Large intestine (tissue), 3 donors: ENCODE results near the gene LDB2. TPM values are rescaled to one million over a fixed set of nuclear protein-coding genes. Genes with fewer than 3 reads are reported as not detected.

ENCODE experiments used
- DNase-seq, 2 donors: peaks; one replicate each; pipeline versions ENCODE4 v3.0.0 to v3.0.0-alpha.2; 2013
- H3K27ac ChIP-seq: one replicate; pipeline ENCODE4 v1.5.1; 2013; ENCODE audit warnings: low read length
- H3K27me3 ChIP-seq: 2 replicates; pipeline ENCODE4 v1.6.1; 2013; ENCODE audit warnings: low read length; ENCODE audit not compliant: control insufficient read depth, insufficient read depth
- H3K36me3 ChIP-seq: 2 replicates; pipeline ENCODE4 v1.6.1; 2013; ENCODE audit warnings: low read length; ENCODE audit not compliant: control insufficient read depth, insufficient read depth
- H3K4me1 ChIP-seq: one replicate; pipeline ENCODE4 v1.6.1; 2013; ENCODE audit warnings: low read length; ENCODE audit not compliant: control insufficient read depth, insufficient read depth
- H3K4me3 ChIP-seq: one replicate; pipeline ENCODE4 v1.5.1; 2013; ENCODE audit warnings: low read length
- H3K9me3 ChIP-seq: one replicate; pipeline ENCODE4 v1.6.1; 2013; ENCODE audit warnings: mild to moderate bottlenecking, low read depth, low read length, moderate library complexity; ENCODE audit not compliant: control insufficient read depth
- WGBS: methylation state at CpG from one replicate; pipeline ENCODE4 v1.1.5; 2013; ENCODE audit warnings: low lambda C conversion rate; ENCODE audit not compliant: insufficient coverage; 5-methylcytosine and 5-hydroxymethylcytosine counted together
- polyA plus RNA-seq: library from polyadenylated mRNA; unstranded; fragments of 120-200 nt; gene quantifications from one replicate; pipeline ENCODE4 v1.2.1, GENCODE V29; 2013

The LDB2 gene
- polyA plus RNA-seq, 1 donor, result 17.2 TPM

DNA sequence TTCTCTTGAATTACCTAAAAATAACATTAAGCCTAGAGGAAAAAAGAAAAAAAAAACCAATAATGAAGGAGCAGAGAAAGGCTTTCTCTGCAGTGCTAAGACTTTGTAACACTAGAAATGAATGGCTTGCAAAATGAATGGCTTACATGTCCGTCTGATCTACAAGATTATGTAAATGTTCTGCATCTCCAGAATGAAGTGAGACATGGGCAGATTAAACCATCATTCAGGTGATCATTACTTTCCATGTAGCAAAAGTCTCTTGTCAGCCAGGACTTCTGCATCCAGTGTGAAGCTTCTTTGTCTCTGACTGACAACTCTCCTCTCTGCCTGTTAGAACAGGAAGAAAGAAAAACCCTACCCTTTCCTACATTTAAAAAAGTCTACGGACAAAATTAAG, 304.3 kb downstream of the LDB2 start:
- no peaks in the 10 kb centered on the region for H3K36me3 ChIP-seq
- no peaks in the 10 kb centered on the region for H3K9me3 ChIP-seq
- H3K27ac ChIP-seq, result no peak overlapping the region
- DNase-seq, result no peak
- WGBS, result 100% methylated on average over 1 of the region's 2 CpGs
- no peaks in the 10 kb centered on the region for H3K4me1 ChIP-seq
- H3K4me3 ChIP-seq, result no peak overlapping the region
- H3K27me3 ChIP-seq, result no peaks in the 10 kb centered on the region

DNA sequence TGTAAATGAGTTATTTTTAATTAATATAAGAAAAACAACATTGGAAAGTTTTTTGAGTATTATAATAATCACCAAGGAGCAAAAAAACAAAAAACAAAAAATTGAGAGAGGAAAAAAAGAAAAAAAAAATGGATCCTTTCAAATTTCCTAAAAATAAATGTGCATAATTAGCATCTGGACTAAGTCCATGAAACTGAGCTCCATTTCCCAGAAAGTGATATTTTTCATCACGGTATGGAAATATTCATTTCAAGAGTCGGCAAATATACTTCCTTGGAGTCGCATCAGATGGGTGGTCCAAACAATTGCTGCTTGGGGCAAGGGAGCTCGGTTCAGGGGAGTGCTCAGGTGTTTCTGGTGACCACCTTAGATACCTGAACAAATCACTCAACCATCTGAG, 305.1 kb downstream of the LDB2 start:
- H3K4me3 ChIP-seq, result no peak overlapping the region
- WGBS, result no CpG with 5 or more reads among the region's 4 CpGs
- no peaks in the 10 kb centered on the region for H3K36me3 ChIP-seq
- no peaks in the 10 kb centered on the region for H3K27me3 ChIP-seq
- no peaks in the 10 kb centered on the region for H3K4me1 ChIP-seq
- no peak for DNase-seq
- H3K27ac ChIP-seq, result no peak overlapping the region
- H3K9me3 ChIP-seq, result no peaks in the 10 kb centered on the region

DNA sequence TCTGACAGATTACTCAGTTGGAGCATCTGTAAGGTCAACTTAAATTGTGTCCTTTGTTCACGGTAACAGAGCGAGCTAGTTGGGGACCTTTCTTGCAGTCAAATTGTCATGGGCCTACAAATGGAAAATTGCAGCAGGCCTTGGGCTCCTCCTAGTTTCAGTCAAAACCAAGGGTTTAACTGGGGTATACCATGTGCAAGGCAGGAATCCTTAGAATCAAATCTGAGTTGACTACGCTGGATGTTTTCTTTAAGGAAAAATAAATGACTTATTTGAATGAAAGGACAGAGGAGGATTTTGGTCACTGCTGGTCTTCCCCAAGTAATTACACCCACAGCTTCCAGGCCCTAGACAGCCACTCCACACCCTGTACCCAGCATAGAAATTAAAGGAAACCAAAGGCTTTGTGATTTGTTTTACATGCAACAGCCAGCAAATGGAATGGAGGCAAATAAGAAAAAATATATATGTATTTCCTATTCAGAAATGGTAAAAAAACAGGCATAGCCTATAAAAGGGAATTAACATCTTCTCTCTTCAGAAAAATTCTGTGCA, 307.1 kb downstream of the LDB2 start:
- WGBS, result no CpG with 5 or more reads among the region's 3 CpGs
- no peaks in the 10 kb centered on the region for H3K4me1 ChIP-seq

GRCh38 chr4:16590797-16591196, 307.6 kb downstream of the LDB2 start:
- Histone ChIP-seq H3K9me3 (no peaks in the 10 kb centered on the region), H3K36me3 (no peaks in the 10 kb centered on the region), H3K4me1 (no peaks in the 10 kb centered on the region), H3K27ac (no peak overlapping the region), H3K27me3 (no peaks in the 10 kb centered on the region), H3K4me3 (no peak overlapping the region)
- no peak for DNase-seq
- 80% methylated on average over 1 of the region's 4 CpGs for whole genome bisulfite sequencing

More for the DNA sequence above, 307.1 kb downstream of the LDB2 start:
- Histone ChIP-seq H3K27me3 (no peaks in the 10 kb centered on the region), H3K36me3 (no peaks in the 10 kb centered on the region), H3K27ac (peak overlapping the region; percentile 9), H3K4me3 (no peak overlapping the region), H3K9me3 (no peaks in the 10 kb centered on the region)
- no peak for DNase-seq

GRCh38 chr4:16588651-16589050, 309.8 kb downstream of the LDB2 start:
- DNase-seq, result no peak
- no CpG with 5 or more reads among the region's 6 CpGs for WGBS
- Histone ChIP-seq H3K4me1 (no peaks in the 10 kb centered on the region), H3K4me3 (no peak overlapping the region), H3K9me3 (no peaks in the 10 kb centered on the region), H3K27ac (no peak overlapping the region), H3K36me3 (no peaks in the 10 kb centered on the region), H3K27me3 (no peaks in the 10 kb centered on the region)

- Histone ChIP-seq H3K4me1 (no peaks in the 10 kb centered on the region), H3K27ac (no peak overlapping the region), H3K27me3 (no peaks in the 10 kb centered on the region), H3K36me3 (no peaks in the 10 kb centered on the region), H3K4me3 (no peak overlapping the region), H3K9me3 (no peaks in the 10 kb centered on the region)
- DNase-seq, result no peak
- 83% methylated on average over 1 of the region's 1 CpG for WGBS
Observed at GRCh38 chr4:16588149-16588548, 310.3 kb downstream of the LDB2 start.

DNA sequence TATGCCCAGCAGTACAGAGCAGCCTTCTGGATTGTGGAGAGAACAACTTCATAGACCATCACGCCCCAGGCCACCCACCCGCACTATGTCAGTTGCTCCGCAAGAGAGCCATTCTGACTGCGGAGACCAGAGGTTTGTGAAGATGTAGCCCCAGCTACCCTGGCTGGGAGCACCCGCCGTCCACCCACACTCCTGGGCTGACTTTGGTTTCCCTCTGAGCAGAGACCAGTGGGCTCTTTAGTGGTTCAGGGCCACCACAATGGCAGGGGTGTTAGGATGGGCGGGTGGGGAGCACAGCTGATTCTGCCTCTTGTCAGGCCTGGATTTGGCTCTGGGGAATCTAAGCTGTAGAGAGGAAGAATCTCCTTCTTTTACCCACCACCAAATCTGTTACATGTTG, 313.4 kb downstream of the LDB2 start:
- DNase-seq, result no peak
- no peaks in the 10 kb centered on the region for H3K9me3 ChIP-seq
- H3K27me3 ChIP-seq, result no peaks in the 10 kb centered on the region
- H3K4me1 ChIP-seq, result no peaks in the 10 kb centered on the region
- no peak overlapping the region for H3K4me3 ChIP-seq
- no CpG with 5 or more reads among the region's 7 CpGs for WGBS
- no peaks in the 10 kb centered on the region for H3K36me3 ChIP-seq
- no peak overlapping the region for H3K27ac ChIP-seq

DNA sequence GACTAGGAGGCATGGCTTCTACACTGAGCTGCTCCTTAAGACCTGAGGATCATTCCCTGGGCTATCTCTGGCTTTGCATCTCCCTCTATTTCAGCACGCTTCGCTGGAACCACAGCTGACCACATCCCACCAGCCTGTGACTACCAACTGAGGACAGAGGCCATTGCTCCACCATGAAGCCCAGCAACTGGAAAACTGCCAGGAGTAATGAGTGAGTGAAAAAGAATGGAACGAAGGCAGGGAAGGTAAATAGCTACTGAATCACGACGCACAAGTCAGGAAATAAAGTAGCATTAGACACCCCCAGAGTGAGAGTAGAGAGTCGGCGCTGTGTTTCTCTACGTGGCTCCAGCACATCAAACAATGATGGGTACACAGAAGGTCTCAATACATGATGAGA, 314.7 kb downstream of the LDB2 start:
- no peak for DNase-seq
- no peak overlapping the region for H3K4me3 ChIP-seq
- WGBS, result 90% methylated on average over 2 of the region's 8 CpGs
- H3K27me3 ChIP-seq, result no peaks in the 10 kb centered on the region
- H3K27ac ChIP-seq, result no peak overlapping the region
- no peaks in the 10 kb centered on the region for H3K9me3 ChIP-seq
- no peaks in the 10 kb centered on the region for H3K4me1 ChIP-seq
- H3K36me3 ChIP-seq, result no peaks in the 10 kb centered on the region

DNA sequence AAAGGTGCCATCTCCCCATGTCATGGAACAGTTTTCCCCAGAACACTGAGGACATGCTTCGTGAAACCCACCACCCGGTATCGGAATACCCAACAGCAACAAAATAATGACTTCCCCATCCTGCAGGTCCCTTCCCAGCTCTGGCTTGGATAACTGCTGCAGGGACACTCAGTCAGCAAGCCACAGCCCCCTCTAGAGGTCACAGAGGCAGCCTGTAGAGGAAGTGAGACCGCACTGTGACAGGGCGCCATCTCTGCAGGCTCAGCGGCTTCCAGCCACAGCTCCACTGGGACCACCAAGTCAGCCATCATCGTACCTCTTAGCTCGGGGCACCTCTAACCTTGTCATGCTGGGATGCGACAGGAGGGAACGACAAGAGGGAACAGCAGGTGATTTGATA, 315.9 kb downstream of the LDB2 start:
- no CpG with 5 or more reads among the region's 10 CpGs for WGBS
- no peak overlapping the region for H3K4me3 ChIP-seq
- no peaks in the 10 kb centered on the region for H3K4me1 ChIP-seq
- H3K9me3 ChIP-seq, result no peaks in the 10 kb centered on the region
- no peaks in the 10 kb centered on the region for H3K36me3 ChIP-seq
- DNase-seq, result no peak
- no peaks in the 10 kb centered on the region for H3K27me3 ChIP-seq
- H3K27ac ChIP-seq, result no peak overlapping the region

GRCh38 chr4:16582036-16582435, 316.4 kb downstream of the LDB2 start:
- WGBS, result no CpG with 5 or more reads among the region's 3 CpGs
- H3K36me3 ChIP-seq, result no peaks in the 10 kb centered on the region
- no peak for DNase-seq
- no peaks in the 10 kb centered on the region for H3K9me3 ChIP-seq
- no peak overlapping the region for H3K27ac ChIP-seq
- H3K4me1 ChIP-seq, result no peaks in the 10 kb centered on the region
- no peaks in the 10 kb centered on the region for H3K27me3 ChIP-seq
- no peak overlapping the region for H3K4me3 ChIP-seq

DNA sequence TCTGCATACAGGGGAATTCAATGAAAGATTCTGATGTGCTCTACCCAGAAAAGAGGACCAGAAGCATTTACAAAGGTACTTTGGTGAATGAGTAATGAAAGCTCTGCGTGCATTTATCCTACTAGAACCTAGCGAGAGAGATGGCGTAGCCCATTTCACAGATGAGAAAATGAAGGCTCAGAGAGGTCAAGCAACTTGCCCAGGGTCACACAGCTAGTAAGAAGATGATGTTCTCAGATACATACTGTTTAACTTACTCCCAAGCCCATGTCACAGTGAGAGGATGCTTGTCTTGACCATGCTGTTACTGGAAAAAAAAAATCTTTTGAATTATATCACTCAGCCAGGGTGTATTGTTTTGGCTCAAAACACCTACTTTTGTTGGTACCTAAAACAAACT, 317.3 kb downstream of the LDB2 start:
- 100% methylated on average over 1 of the region's 3 CpGs for WGBS
- Histone ChIP-seq H3K27me3 (no peaks in the 10 kb centered on the region), H3K4me3 (no peak overlapping the region), H3K9me3 (no peaks in the 10 kb centered on the region), H3K27ac (no peak overlapping the region), H3K4me1 (no peaks in the 10 kb centered on the region), H3K36me3 (no peaks in the 10 kb centered on the region)
- no peak for DNase-seq
